ENCODE data around the gene NKIRAS2.

Gene NKIRAS2

GRCh38 chr17:41976142-41976768, 43.6 kb upstream of the NKIRAS2 start:
- no peak for ATAC-seq (ENCODE audit: low read depth)
- TF ChIP-seq CTCF (IDR thresholded peaks at IDR 0.05; ENCODE audit: poor library complexity, severe bottlenecking) = no peak

GRCh38 chr17:41977991-41978390, 41.9 kb upstream of the NKIRAS2 start:
- ATAC-seq (ENCODE audit: low read depth) (no peak), DNase-seq (ENCODE audit: low spot score) (no peak)
- no peak for TF ChIP-seq CTCF (IDR thresholded peaks at IDR 0.05; ENCODE audit: poor library complexity, severe bottlenecking)
- no peaks in the 10 kb centered on the region for H3K9me3 ChIP-seq (ENCODE audit: severe bottlenecking)
- peaks cover 93% of the 10 kb centered on the region for H3K36me3 ChIP-seq (ENCODE audit: low read depth)
- no peaks in the 10 kb centered on the region for H3K27me3 ChIP-seq (ENCODE audit: insufficient read depth, poor library complexity, severe bottlenecking)
- H3K4me1 ChIP-seq (ENCODE audit: insufficient read depth, poor library complexity, severe bottlenecking) = no peaks in the 10 kb centered on the region
- H3K27ac ChIP-seq (ENCODE audit: poor library complexity, severe bottlenecking) = no peak overlapping the region
- H3K4me3 ChIP-seq (ENCODE audit: severe bottlenecking) = no peak overlapping the region

More at GRCh38 chr17:41976142-41976768, 43.6 kb upstream of the NKIRAS2 start:
- H3K4me1 ChIP-seq (ENCODE audit: insufficient read depth, poor library complexity, severe bottlenecking) = no peaks in the 10 kb centered on the region
- H3K27ac ChIP-seq (ENCODE audit: poor library complexity, severe bottlenecking) = no peak overlapping the region
- H3K27me3 ChIP-seq (ENCODE audit: insufficient read depth, poor library complexity, severe bottlenecking) = no peaks in the 10 kb centered on the region
- H3K4me3 ChIP-seq (ENCODE audit: severe bottlenecking) = no peak overlapping the region
- H3K9me3 ChIP-seq (ENCODE audit: severe bottlenecking) = no peaks in the 10 kb centered on the region
- DNase-seq (ENCODE audit: low spot score) = no peak
- peaks cover 89% of the 10 kb centered on the region for H3K36me3 ChIP-seq (ENCODE audit: low read depth)

- no peaks in the 10 kb centered on the region for H3K27me3 ChIP-seq (ENCODE audit: insufficient read depth, poor library complexity, severe bottlenecking)
- H3K9me3 ChIP-seq (ENCODE audit: severe bottlenecking) = no peaks in the 10 kb centered on the region
- H3K4me1 ChIP-seq (ENCODE audit: insufficient read depth, poor library complexity, severe bottlenecking) = no peaks in the 10 kb centered on the region
- H3K4me3 ChIP-seq (ENCODE audit: severe bottlenecking) = no peak overlapping the region
- TF ChIP-seq CTCF (IDR thresholded peaks at IDR 0.05; ENCODE audit: poor library complexity, severe bottlenecking) = no peak
- no peak for DNase-seq (ENCODE audit: low spot score)
- no peak for ATAC-seq (ENCODE audit: low read depth)
- H3K27ac ChIP-seq (ENCODE audit: poor library complexity, severe bottlenecking) = no peak overlapping the region
- peaks cover 94% of the 10 kb centered on the region for H3K36me3 ChIP-seq (ENCODE audit: low read depth)
Measured at GRCh38 chr17:41982026-41982760, 37.7 kb upstream of the NKIRAS2 start.

GRCh38 chr17:41984454-41984853, 35.4 kb upstream of the NKIRAS2 start:
- ATAC-seq (ENCODE audit: low read depth) = no peak
- no peak for DNase-seq (ENCODE audit: low spot score)
- no peak for TF ChIP-seq CTCF (IDR thresholded peaks at IDR 0.05; ENCODE audit: poor library complexity, severe bottlenecking)
- H3K4me1 ChIP-seq (ENCODE audit: insufficient read depth, poor library complexity, severe bottlenecking) = no peaks in the 10 kb centered on the region
- no peaks in the 10 kb centered on the region for H3K9me3 ChIP-seq (ENCODE audit: severe bottlenecking)
- H3K4me3 ChIP-seq (ENCODE audit: severe bottlenecking) = no peak overlapping the region
- no peak overlapping the region for H3K27ac ChIP-seq (ENCODE audit: poor library complexity, severe bottlenecking)
- peaks cover 95% of the 10 kb centered on the region for H3K36me3 ChIP-seq (ENCODE audit: low read depth)
- no peaks in the 10 kb centered on the region for H3K27me3 ChIP-seq (ENCODE audit: insufficient read depth, poor library complexity, severe bottlenecking)

- Histone ChIP-seq H3K36me3 (ENCODE audit: low read depth) (peaks cover 96% of the 10 kb centered on the region), H3K27me3 (ENCODE audit: insufficient read depth, poor library complexity, severe bottlenecking) (no peaks in the 10 kb centered on the region), H3K4me3 (ENCODE audit: severe bottlenecking) (no peak overlapping the region), H3K27ac (ENCODE audit: poor library complexity, severe bottlenecking) (no peak overlapping the region), H3K4me1 (ENCODE audit: insufficient read depth, poor library complexity, severe bottlenecking) (no peaks in the 10 kb centered on the region), H3K9me3 (ENCODE audit: severe bottlenecking) (no peaks in the 10 kb centered on the region)
- ATAC-seq (ENCODE audit: low read depth) (no peak), DNase-seq (ENCODE audit: low spot score) (no peak)
- no peak for TF ChIP-seq CTCF (IDR thresholded peaks at IDR 0.05; ENCODE audit: poor library complexity, severe bottlenecking)
Measured at GRCh38 chr17:41985919-41986318, 34.0 kb upstream of the NKIRAS2 start.
